ENCODE results near the gene B4GALT5.

B4GALT5 gene

DNA sequence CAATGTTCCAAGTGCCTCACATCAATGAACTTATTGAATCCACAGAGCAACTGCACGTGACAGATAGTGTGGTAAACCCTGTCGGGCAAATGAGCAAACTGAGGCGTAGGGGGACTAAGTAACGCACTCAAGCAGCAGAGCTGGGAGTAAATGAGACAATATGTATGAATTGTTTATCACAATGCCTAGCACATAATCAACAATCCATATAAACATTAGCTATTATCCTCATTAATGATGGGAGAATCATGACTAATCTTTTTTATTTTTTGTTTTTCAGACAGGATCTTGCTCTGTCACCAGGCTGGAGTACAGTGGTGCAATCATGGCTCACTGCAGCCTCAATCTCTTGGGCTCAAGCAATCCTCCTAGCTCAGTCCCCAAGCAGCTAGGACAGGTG lies 43.9 kb upstream of the B4GALT5 start:
- TF ChIP-seq, protein P1, sequence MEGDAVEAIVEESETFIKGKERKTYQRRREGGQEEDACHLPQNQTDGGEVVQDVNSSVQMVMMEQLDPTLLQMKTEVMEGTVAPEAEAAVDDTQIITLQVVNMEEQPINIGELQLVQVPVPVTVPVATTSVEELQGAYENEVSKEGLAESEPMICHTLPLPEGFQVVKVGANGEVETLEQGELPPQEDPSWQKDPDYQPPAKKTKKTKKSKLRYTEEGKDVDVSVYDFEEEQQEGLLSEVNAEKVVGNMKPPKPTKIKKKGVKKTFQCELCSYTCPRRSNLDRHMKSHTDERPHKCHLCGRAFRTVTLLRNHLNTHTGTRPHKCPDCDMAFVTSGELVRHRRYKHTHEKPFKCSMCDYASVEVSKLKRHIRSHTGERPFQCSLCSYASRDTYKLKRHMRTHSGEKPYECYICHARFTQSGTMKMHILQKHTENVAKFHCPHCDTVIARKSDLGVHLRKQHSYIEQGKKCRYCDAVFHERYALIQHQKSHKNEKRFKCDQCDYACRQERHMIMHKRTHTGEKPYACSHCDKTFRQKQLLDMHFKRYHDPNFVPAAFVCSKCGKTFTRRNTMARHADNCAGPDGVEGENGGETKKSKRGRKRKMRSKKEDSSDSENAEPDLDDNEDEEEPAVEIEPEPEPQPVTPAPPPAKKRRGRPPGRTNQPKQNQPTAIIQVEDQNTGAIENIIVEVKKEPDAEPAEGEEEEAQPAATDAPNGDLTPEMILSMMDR (IDR thresholded peaks at IDR 0.05): no peak
- Histone ChIP-seq H3K36me3 (ENCODE audit: control insufficient read depth, insufficient read depth, low read length) (no peaks in the 10 kb centered on the region), H3K9ac (no peak overlapping the region), H3K4me2 (ENCODE audit: low read length) (no peak overlapping the region), H3K4me3 (ENCODE audit: low read depth, low read length) (no peak overlapping the region), H3K79me2 (no peaks in the 10 kb centered on the region), H2AFZ (no peak overlapping the region), H3K9me3 (ENCODE audit: control insufficient read depth, low read length) (no peaks in the 10 kb centered on the region), H3K27me3 (ENCODE audit: control insufficient read depth, insufficient read depth, low read length) (no peaks in the 10 kb centered on the region), H3K4me1 (peaks cover 8% of the 10 kb centered on the region), H3K27ac (no peak overlapping the region)

DNA sequence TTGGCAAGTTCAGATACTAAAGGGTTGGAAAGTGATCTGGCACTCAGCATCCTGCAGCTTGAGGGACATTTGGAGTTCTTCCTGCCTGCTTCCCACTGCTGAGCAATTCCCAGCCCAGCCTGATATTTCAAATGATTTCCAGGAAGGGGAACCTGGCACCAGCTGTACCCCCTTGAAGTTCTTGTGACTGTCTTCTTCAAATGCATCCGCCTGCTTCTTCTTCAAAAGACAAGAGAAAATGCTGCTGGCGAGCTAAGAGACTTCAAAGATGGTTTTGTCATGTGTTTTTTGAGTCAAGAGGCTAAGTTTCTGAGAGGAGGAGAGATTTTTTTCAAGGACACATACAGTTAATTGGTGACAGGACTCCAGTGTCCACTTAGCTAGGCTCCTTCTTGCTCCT lies 42.6 kb upstream of the B4GALT5 start:
- Histone ChIP-seq H3K27me3 (ENCODE audit: control insufficient read depth, insufficient read depth, low read length) (no peaks in the 10 kb centered on the region), H3K4me3 (ENCODE audit: low read depth, low read length) (no peak overlapping the region), H2AFZ (no peak overlapping the region), H3K79me2 (no peaks in the 10 kb centered on the region), H3K27ac (no peak overlapping the region), H3K4me1 (peaks cover 8% of the 10 kb centered on the region), H3K4me2 (ENCODE audit: low read length) (no peak overlapping the region), H3K9ac (no peak overlapping the region), H3K36me3 (ENCODE audit: control insufficient read depth, insufficient read depth, low read length) (no peaks in the 10 kb centered on the region), H3K9me3 (ENCODE audit: control insufficient read depth, low read length) (no peaks in the 10 kb centered on the region)
- TF ChIP-seq, protein P1 (IDR thresholded peaks at IDR 0.05): no peak

DNA sequence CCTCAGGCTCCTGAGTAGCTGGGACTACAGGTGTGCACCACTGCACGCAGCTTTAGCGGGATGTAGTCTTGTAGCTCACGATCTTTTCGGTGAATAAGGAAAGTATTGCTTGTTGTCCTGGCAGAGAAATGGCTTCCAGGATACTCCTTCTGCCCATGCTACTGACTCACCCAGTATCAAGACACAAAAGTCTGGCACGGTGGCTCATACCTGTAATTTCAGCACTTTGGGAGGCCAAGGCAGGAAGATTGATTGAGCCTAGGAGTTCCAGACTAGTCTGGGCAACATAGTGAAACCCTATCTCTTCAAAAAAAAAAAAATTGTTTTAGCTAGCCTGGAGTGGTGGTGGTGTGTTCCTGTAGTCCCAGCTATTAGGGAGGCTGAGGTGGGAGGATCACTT lies 40.9 kb upstream of the B4GALT5 start:
- no peaks in the 10 kb centered on the region for H3K4me1 ChIP-seq
- TF ChIP-seq, protein P1 (IDR thresholded peaks at IDR 0.05): no peak
- H3K4me2 ChIP-seq (ENCODE audit: low read length): no peak overlapping the region
- H3K27me3 ChIP-seq (ENCODE audit: control insufficient read depth, insufficient read depth, low read length): no peaks in the 10 kb centered on the region
- H3K9me3 ChIP-seq (ENCODE audit: control insufficient read depth, low read length): no peaks in the 10 kb centered on the region
- no peaks in the 10 kb centered on the region for H3K36me3 ChIP-seq (ENCODE audit: control insufficient read depth, insufficient read depth, low read length)
- H3K4me3 ChIP-seq (ENCODE audit: low read depth, low read length): no peak overlapping the region
- no peak overlapping the region for H3K9ac ChIP-seq
- H2AFZ ChIP-seq: no peak overlapping the region
- no peaks in the 10 kb centered on the region for H3K79me2 ChIP-seq
- no peak overlapping the region for H3K27ac ChIP-seq

DNA sequence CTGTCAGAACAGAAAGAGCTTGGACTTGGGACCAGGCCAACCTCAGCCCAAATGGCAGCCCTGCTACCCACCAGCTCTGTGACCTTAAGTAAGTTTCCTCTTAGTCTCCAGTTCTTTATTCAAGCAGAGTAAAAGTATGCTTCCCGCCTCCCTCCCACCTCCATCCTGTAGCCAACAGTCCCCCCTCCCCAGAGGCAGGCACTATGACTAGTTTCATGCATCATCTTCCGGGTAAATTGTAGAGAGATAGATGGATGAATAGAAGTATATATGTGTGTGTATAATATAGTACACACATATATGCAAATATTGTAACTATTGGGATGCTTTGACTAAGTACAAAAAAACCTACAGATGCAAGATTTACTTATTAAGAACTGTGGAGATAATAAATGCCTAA lies 39.5 kb upstream of the B4GALT5 start:
- H3K79me2 ChIP-seq: no peaks in the 10 kb centered on the region
- no peak overlapping the region for H3K9ac ChIP-seq
- H2AFZ ChIP-seq: no peak overlapping the region
- H3K27ac ChIP-seq: no peak overlapping the region
- TF ChIP-seq, protein P1 (IDR thresholded peaks at IDR 0.05): no peak
- no peak overlapping the region for H3K4me2 ChIP-seq (ENCODE audit: low read length)
- no peaks in the 10 kb centered on the region for H3K36me3 ChIP-seq (ENCODE audit: control insufficient read depth, insufficient read depth, low read length)
- peaks cover 1% of the 10 kb centered on the region for H3K4me1 ChIP-seq
- H3K27me3 ChIP-seq (ENCODE audit: control insufficient read depth, insufficient read depth, low read length): no peaks in the 10 kb centered on the region
- no peaks in the 10 kb centered on the region for H3K9me3 ChIP-seq (ENCODE audit: control insufficient read depth, low read length)
- H3K4me3 ChIP-seq (ENCODE audit: low read depth, low read length): no peak overlapping the region

GRCh38 chr20:49752201-49752903 lies 38.7 kb upstream of the B4GALT5 start:
- Histone ChIP-seq H2AFZ (no peak overlapping the region), H3K4me1 (peaks cover 9% of the 10 kb centered on the region), H3K27me3 (ENCODE audit: control insufficient read depth, insufficient read depth, low read length) (no peaks in the 10 kb centered on the region), H3K36me3 (ENCODE audit: control insufficient read depth, insufficient read depth, low read length) (no peaks in the 10 kb centered on the region), H3K9me3 (ENCODE audit: control insufficient read depth, low read length) (no peaks in the 10 kb centered on the region), H3K79me2 (no peaks in the 10 kb centered on the region), H3K9ac (no peak overlapping the region), H3K4me3 (ENCODE audit: low read depth, low read length) (no peak overlapping the region), H3K27ac (no peak overlapping the region), H3K4me2 (ENCODE audit: low read length) (no peak overlapping the region)
- TF ChIP-seq, protein P1 (IDR thresholded peaks at IDR 0.05): no peak
